ENCODE data around the gene KCTD2. TPM values are rescaled to one million over a fixed set of nuclear protein-coding genes. Genes with fewer than 3 reads are reported as not detected.
"Not testable (repeated sequence)": the region's sequence is repeated elsewhere in the genome, so short reads cannot be mapped to it uniquely, and the experiment has no call there.

KCTD2 gene
- total and polyA plus RNA-seq, 8 donors: 6.3 to 14.6 (median 8.7) TPM

GRCh38 chr17:75034236-75034908 is 12.7 kb upstream of the KCTD2 start:
- Histone ChIP-seq H3K4me1 (peaks cover 0 to 12% (median 0%) of the 10 kb centered on the region in 3 donors), H3K27ac (peak overlapping the region; percentile 76 to 88 (median 80)), H3K36me3 (peaks cover 0 to 14% (median 6%) of the 10 kb centered on the region in 3 donors), H3K27me3 (no peaks in the 10 kb centered on the region), H3K4me3 (peak overlapping the region; percentile 44 to 60 (median 48)), H3K9me3 (no peaks in the 10 kb centered on the region)
- intact Hi-C loops (cut with DNase I): no loop called here
- FAIRE-seq (no peak), DNase-seq (peak; percentile 81 to 96 (median 92)), ATAC-seq (peak; percentile 79 to 85 (median 82))
- no peak for TF ChIP-seq CTCF (IDR thresholded peaks at IDR 0.05)
- 1% methylated on average over 43 of the region's 43 CpGs for WGBS, 2 donors

GRCh38 chr17:75036643-75037268 is 10.3 kb upstream of the KCTD2 start:
- FAIRE-seq (no peak), DNase-seq (peak in 5 of 6 donors; percentile 33 to 74 (median 51)), ATAC-seq (no peak)
- Histone ChIP-seq H3K4me1 (peaks cover 0 to 12% (median 0%) of the 10 kb centered on the region in 3 donors), H3K9me3 (no peaks in the 10 kb centered on the region), H3K27me3 (no peaks in the 10 kb centered on the region), H3K27ac (peak overlapping the region in 1 of 4 donors; percentile 28), H3K36me3 (peaks cover 5 to 35% (median 9%) of the 10 kb centered on the region in 3 donors), H3K4me3 (no peak overlapping the region)
- intact Hi-C loops (cut with DNase I): no loop called here
- TF ChIP-seq CTCF (IDR thresholded peaks at IDR 0.05): no peak
- 86 to 88% methylated on average over 27 of the region's 27 CpGs for WGBS, 2 donors

GRCh38 chr17:75039238-75039637 is 7.8 kb upstream of the KCTD2 start:
- ATAC-seq: no peak
- Histone ChIP-seq H3K9me3 (no peaks in the 10 kb centered on the region), H3K4me1 (peaks cover 0 to 5% (median 0%) of the 10 kb centered on the region in 3 donors), H3K36me3 (peaks cover 5 to 40% (median 14%) of the 10 kb centered on the region in 3 donors), H3K4me3 (no peak overlapping the region), H3K27me3 (no peaks in the 10 kb centered on the region), H3K27ac (no peak overlapping the region)
- 88 to 93% methylated on average over 5 of the region's 5 CpGs for WGBS, 2 donors
- no peak for FAIRE-seq
- TF ChIP-seq CTCF (IDR thresholded peaks at IDR 0.05): no peak
- intact Hi-C loops (cut with DNase I): no loop called here
- no peak for DNase-seq

- H3K27ac ChIP-seq: no peak overlapping the region
- ATAC-seq: no peak
- no peaks in the 10 kb centered on the region for H3K9me3 ChIP-seq
- FAIRE-seq: no peak
- peaks cover 5 to 40% (median 14%) of the 10 kb centered on the region in 3 donors for H3K36me3 ChIP-seq
- no peak for TF ChIP-seq CTCF (IDR thresholded peaks at IDR 0.05)
- no peak overlapping the region for H3K4me3 ChIP-seq
- WGBS, 2 donors: 80 to 89% methylated on average over 12 of the region's 12 CpGs
- no peaks in the 10 kb centered on the region for H3K27me3 ChIP-seq
- peaks cover 0 to 7% (median 0%) of the 10 kb centered on the region in 3 donors for H3K4me1 ChIP-seq
- intact Hi-C loops (cut with DNase I): no loop called here
- DNase-seq: no peak
These were observed 5.3 kb upstream of the KCTD2 start for GRCh38 chr17:75041656-75042280.

GRCh38 chr17:75043789-75044188 is 3.2 kb upstream of the KCTD2 start:
- 63 to 79% methylated on average over 5 of the region's 5 CpGs for WGBS, 2 donors
- ATAC-seq; DNase-seq; H3K27me3 ChIP-seq; FAIRE-seq; intact Hi-C loops (cut with DNase I); H3K4me3 ChIP-seq; H3K27ac ChIP-seq; H3K9me3 ChIP-seq: not testable (repeated sequence)
- peaks cover 3 to 18% (median 10%) of the 10 kb centered on the region in 3 donors for H3K4me1 ChIP-seq
- peaks cover 5 to 32% (median 11%) of the 10 kb centered on the region in 3 donors for H3K36me3 ChIP-seq
